Measurements from ENCODE around the gene TTLL8. TPM values are rescaled to one million over a fixed set of nuclear protein-coding genes. Genes with fewer than 3 reads are reported as not detected.

The TTLL8 gene
- polyA plus RNA-seq, 2 of the 4 experiments (the other 2 are of a cell fraction), result not detected

- H3K9me3 ChIP-seq, result no peaks in the 10 kb centered on the region
- WGBS (ENCODE audit: missing lambda C conversion rate), result 74% methylated on average over 3 of the region's 3 CpGs
- CTCF ChIA-PET, result no interaction called here
- H3K4me3 ChIP-seq, result no peak overlapping the region
- H3K4me1 ChIP-seq, result no peaks in the 10 kb centered on the region
- H3K4me2 ChIP-seq, result no peak overlapping the region
- ATAC-seq (no peak), FAIRE-seq (no peak), DNase-seq (ENCODE audit: low read depth in 1 of 2, low spot score in 1 of 2) (no peak)
- TF ChIP-seq POLR2AphosphoS2 (conservative IDR thresholded peaks at IDR 0.05; ENCODE audit: low read length), result no peak
- TF ChIP-seq JUN (IDR thresholded peaks at IDR 0.05), result no peak
- TF ChIP-seq RAD21 (conservative IDR thresholded peaks at IDR 0.05 in 1 of 2, IDR thresholded peaks at IDR 0.05 in 1 of 2), result no peak
- no peak for TF ChIP-seq RCOR1 (IDR thresholded peaks at IDR 0.05; ENCODE audit: low read depth, low read length)
- no peak for TF ChIP-seq CBX2 (IDR thresholded peaks at IDR 0.05; ENCODE audit: borderline replicate concordance, low read depth)
- H3K27ac ChIP-seq, result no peak overlapping the region
- POLR2A ChIA-PET, result no interaction called here
Observed at GRCh38 chr22:50098052-50098451, 40.0 kb upstream of the TTLL8 start.

GRCh38 chr22:50092342-50092741 lies 34.2 kb upstream of the TTLL8 start:
- no peak overlapping the region for H3K4me3 ChIP-seq
- H3K4me2 ChIP-seq, result no peak overlapping the region
- no peak overlapping the region for H3K27ac ChIP-seq
- 42% methylated on average over 5 of the region's 5 CpGs for WGBS (ENCODE audit: missing lambda C conversion rate)
- H3K4me1 ChIP-seq, result no peaks in the 10 kb centered on the region
- TF ChIP-seq POLR2A (IDR thresholded peaks at IDR 0.05; ENCODE audit: low read length), result no peak
- no peak for TF ChIP-seq RARB (CRISPR knock-in tag; IDR thresholded peaks at IDR 0.05)
- TF ChIP-seq MAX (IDR thresholded peaks at IDR 0.05), result no peak
- ChIA-PET CTCF (no interaction called here), POLR2A (no interaction called here)
- no peak for ATAC-seq
- no peaks in the 10 kb centered on the region for H3K9me3 ChIP-seq
- DNase-seq (ENCODE audit: low read depth in 1 of 2, low spot score in 1 of 2), result no peak
- no peak for FAIRE-seq

GRCh38 chr22:50091092-50091768 lies 33.1 kb upstream of the TTLL8 start:
- ATAC-seq, result no peak; a peak in 1 of 6 replicates
- no peak for TF ChIP-seq CEBPB (IDR thresholded peaks at IDR 0.05)
- TF ChIP-seq, protein P1, sequence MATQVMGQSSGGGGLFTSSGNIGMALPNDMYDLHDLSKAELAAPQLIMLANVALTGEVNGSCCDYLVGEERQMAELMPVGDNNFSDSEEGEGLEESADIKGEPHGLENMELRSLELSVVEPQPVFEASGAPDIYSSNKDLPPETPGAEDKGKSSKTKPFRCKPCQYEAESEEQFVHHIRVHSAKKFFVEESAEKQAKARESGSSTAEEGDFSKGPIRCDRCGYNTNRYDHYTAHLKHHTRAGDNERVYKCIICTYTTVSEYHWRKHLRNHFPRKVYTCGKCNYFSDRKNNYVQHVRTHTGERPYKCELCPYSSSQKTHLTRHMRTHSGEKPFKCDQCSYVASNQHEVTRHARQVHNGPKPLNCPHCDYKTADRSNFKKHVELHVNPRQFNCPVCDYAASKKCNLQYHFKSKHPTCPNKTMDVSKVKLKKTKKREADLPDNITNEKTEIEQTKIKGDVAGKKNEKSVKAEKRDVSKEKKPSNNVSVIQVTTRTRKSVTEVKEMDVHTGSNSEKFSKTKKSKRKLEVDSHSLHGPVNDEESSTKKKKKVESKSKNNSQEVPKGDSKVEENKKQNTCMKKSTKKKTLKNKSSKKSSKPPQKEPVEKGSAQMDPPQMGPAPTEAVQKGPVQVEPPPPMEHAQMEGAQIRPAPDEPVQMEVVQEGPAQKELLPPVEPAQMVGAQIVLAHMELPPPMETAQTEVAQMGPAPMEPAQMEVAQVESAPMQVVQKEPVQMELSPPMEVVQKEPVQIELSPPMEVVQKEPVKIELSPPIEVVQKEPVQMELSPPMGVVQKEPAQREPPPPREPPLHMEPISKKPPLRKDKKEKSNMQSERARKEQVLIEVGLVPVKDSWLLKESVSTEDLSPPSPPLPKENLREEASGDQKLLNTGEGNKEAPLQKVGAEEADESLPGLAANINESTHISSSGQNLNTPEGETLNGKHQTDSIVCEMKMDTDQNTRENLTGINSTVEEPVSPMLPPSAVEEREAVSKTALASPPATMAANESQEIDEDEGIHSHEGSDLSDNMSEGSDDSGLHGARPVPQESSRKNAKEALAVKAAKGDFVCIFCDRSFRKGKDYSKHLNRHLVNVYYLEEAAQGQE (IDR thresholded peaks at IDR 0.05), result no peak
- no peak for TF ChIP-seq FOXS1 (CRISPR knock-in tag; IDR thresholded peaks at IDR 0.05)
- TF ChIP-seq ESRRA (IDR thresholded peaks at IDR 0.05; ENCODE audit: borderline replicate concordance, low read length), result no peak
- TF ChIP-seq FOSL2 (IDR thresholded peaks at IDR 0.05), result no peak
- no peak for TF ChIP-seq FOSL2 (CRISPR knock-in tag; IDR thresholded peaks at IDR 0.05)
- TF ChIP-seq MAX (IDR thresholded peaks at IDR 0.05), result no peak
- TF ChIP-seq CBX8 (IDR thresholded peaks at IDR 0.05), result no peak
- no peak for TF ChIP-seq CHD2 (IDR thresholded peaks at IDR 0.05; ENCODE audit: low read length, partially characterized antibody)
- no peak for TF ChIP-seq ATOH8 (CRISPR knock-in tag; IDR thresholded peaks at IDR 0.05; ENCODE audit: low read depth)
- TF ChIP-seq BHLHE40 (IDR thresholded peaks at IDR 0.05; ENCODE audit: low read depth, low read length), result no peak
- no peak for TF ChIP-seq NR3C1 (IDR thresholded peaks at IDR 0.05)
- no peak for TF ChIP-seq E2F6 (IDR thresholded peaks at IDR 0.05; ENCODE audit: borderline replicate concordance, low read depth)
- TF ChIP-seq USF2 (IDR thresholded peaks at IDR 0.05), result no peak
- TF ChIP-seq EHF (CRISPR knock-in tag; IDR thresholded peaks at IDR 0.05), result no peak
- TF ChIP-seq JUNB (IDR thresholded peaks at IDR 0.05), result no peak
- TF ChIP-seq MAZ (IDR thresholded peaks at IDR 0.05; ENCODE audit: borderline replicate concordance, low read depth, low read length), result no peak
- no peak for TF ChIP-seq NFE2L2 (conservative IDR thresholded peaks at IDR 0.05; ENCODE audit: low read length)
- no peak for TF ChIP-seq GATA3 (IDR thresholded peaks at IDR 0.05; ENCODE audit: borderline replicate concordance)
- TF ChIP-seq HOXB13 (CRISPR knock-in tag; IDR thresholded peaks at IDR 0.05; ENCODE audit: low read depth), result no peak
- no peak for FAIRE-seq
- no peak for DNase-seq (ENCODE audit: low read depth in 1 of 2, low spot score in 1 of 2)
- H3K9me3 ChIP-seq, result no peaks in the 10 kb centered on the region
- H3K4me2 ChIP-seq, result no peak overlapping the region
- WGBS (ENCODE audit: missing lambda C conversion rate), result 50% methylated on average over 25 of the region's 29 CpGs
- ChIA-PET CTCF (no interaction called here), POLR2A (no interaction called here)
- H3K27ac ChIP-seq, result no peak overlapping the region
- no peaks in the 10 kb centered on the region for H3K4me1 ChIP-seq
- H3K4me3 ChIP-seq, result no peak overlapping the region

Measured in A549 (cell line).